HepG2 (cell line): ENCODE measurements around the gene LIM2. TPM values are rescaled to one million over a fixed set of nuclear protein-coding genes. Genes with fewer than 3 reads are reported as not detected.

ENCODE experiments used
- GFI1 ChIP-seq: sonication (generic); formaldehyde crosslinking; IDR thresholded peaks from 2 replicates; pipeline ENCODE4 v1.5.0; 2020; ENCODE audit warnings: missing genetic modification reagents, mild to moderate bottlenecking, borderline replicate concordance
- JDP2 ChIP-seq: sonication (generic); formaldehyde crosslinking; IDR thresholded peaks from 2 replicates; pipeline ENCODE4 v1.8.1; 2022; ENCODE audit warnings: missing genetic modification reagents, borderline replicate concordance
- KAT7 ChIP-seq: IDR thresholded peaks from 2 replicates; pipeline ENCODE4 v1.6.1; 2018; ENCODE audit warnings: borderline replicate concordance, missing compliant biosample characterization
- MIER3 ChIP-seq: IDR thresholded peaks from 2 replicates; pipeline ENCODE4 v1.6.1; 2016; ENCODE audit warnings: missing compliant biosample characterization, borderline replicate concordance
- NFKB2 ChIP-seq: sonication (generic); formaldehyde crosslinking; IDR thresholded peaks from 2 replicates; pipeline ENCODE4 v1.4.0; 2020; ENCODE audit warnings: missing genetic modification reagents, borderline replicate concordance
- NR2F1 ChIP-seq, 2 experiments: fragments of 450-650 bp in 1 of 2; formaldehyde crosslinking in 1 of 2; IDR thresholded peaks; 2 replicates each; pipeline versions ENCODE4 v1.5.0 to v1.6.1; 2016 to 2020; ENCODE audit warnings: mild to moderate bottlenecking in 1 of 2, missing compliant biosample characterization in 1 of 2, missing genetic modification reagents in 1 of 2, moderate library complexity in 1 of 2
- SMARCE1 ChIP-seq: fragments of 450-650 bp; IDR thresholded peaks from 2 replicates; pipeline ENCODE4 v1.6.1; 2017; ENCODE audit warnings: borderline replicate concordance
- TBX2 ChIP-seq: sonication (generic); formaldehyde crosslinking; IDR thresholded peaks from 2 replicates; pipeline ENCODE4 v1.5.0; 2020; ENCODE audit warnings: missing genetic modification reagents, mild to moderate bottlenecking, borderline replicate concordance
- ZBTB1 ChIP-seq: sonication (generic); formaldehyde crosslinking; IDR thresholded peaks from 2 replicates; pipeline ENCODE4 v1.4.0; 2020; ENCODE audit warnings: missing genetic modification reagents, borderline replicate concordance
- ZBTB7A ChIP-seq: sonication (generic); formaldehyde crosslinking; IDR thresholded peaks from 2 replicates; pipeline ENCODE4 v1.8.0; 2022; ENCODE audit warnings: mild to moderate bottlenecking, missing genetic modification reagents
- ZFP41 ChIP-seq: sonication (generic); formaldehyde crosslinking; IDR thresholded peaks from 2 replicates; pipeline ENCODE4 v1.4.0; 2020; ENCODE audit warnings: mild to moderate bottlenecking, missing genetic modification reagents, borderline replicate concordance
- ZKSCAN8 ChIP-seq: IDR thresholded peaks from 2 replicates; pipeline ENCODE4 v1.6.1; 2016; ENCODE audit warnings: borderline replicate concordance, missing genetic modification reagents, missing compliant biosample characterization
- ZNF3 ChIP-seq: IDR thresholded peaks from 2 replicates; pipeline ENCODE4 v1.7.0; 2017; ENCODE audit warnings: inconsistent platforms
- polyA plus RNA-seq, 8 experiments: library from polyadenylated mRNA; depleted of rRNA in 3 of 8; stranded (reverse) in 7 of 8; unstranded in 1 of 8; fragments of >200 nt; fragmentation: Illumina TruSeq in 4 of 8; extraction: Trizol in 4 of 8; gene quantifications; 2 replicates each; pipeline versions ENCODE4 v1.2.1 to v1.2.3, GENCODE V29; 2011 to 2016; ENCODE audit warnings: low read depth in 4 of 8, missing spikeins in 1 of 8, mixed read lengths in 1 of 8; ENCODE audit not compliant: insufficient read depth in 1 of 8
- total RNA-seq, 5 experiments: library from RNA; depleted of rRNA; stranded (reverse); fragments of >200 nt; fragmentation: Illumina TruSeq; extraction: Trizol; gene quantifications; 2 replicates each; pipeline ENCODE4 v1.2.3, GENCODE V29; 2016; ENCODE audit warnings: low read depth in 1 of 5
- TF ChIP-seq, protein P1 (sequence below): sonication (generic); formaldehyde crosslinking; IDR thresholded peaks from 2 replicates; pipeline ENCODE4 v1.4.0; 2020; ENCODE audit warnings: missing genetic modification reagents
- TF ChIP-seq, protein P2 (sequence below): sonication (generic); formaldehyde crosslinking; IDR thresholded peaks from 2 replicates; pipeline ENCODE4 v1.8.0; 2022; ENCODE audit warnings: missing genetic modification reagents, mild to moderate bottlenecking, inconsistent platforms, borderline replicate concordance
- TF ChIP-seq, protein P3 (sequence below): sonication (generic); formaldehyde crosslinking; IDR thresholded peaks from 2 replicates; pipeline ENCODE4 v1.4.0; 2020; ENCODE audit warnings: missing genetic modification reagents, mild to moderate bottlenecking, borderline replicate concordance
- TF ChIP-seq, protein P4 (sequence below): sonication (generic); formaldehyde crosslinking; IDR thresholded peaks from 2 replicates; pipeline ENCODE4 v1.4.0; 2020; ENCODE audit warnings: missing genetic modification reagents

LIM2 gene
- total and polyA plus RNA-seq, 2 of the 13 experiments (the other 11 are each of a cell fraction or from before 2014, with no cell fraction given), result 1.3 TPM; not detected in 1

DNA sequence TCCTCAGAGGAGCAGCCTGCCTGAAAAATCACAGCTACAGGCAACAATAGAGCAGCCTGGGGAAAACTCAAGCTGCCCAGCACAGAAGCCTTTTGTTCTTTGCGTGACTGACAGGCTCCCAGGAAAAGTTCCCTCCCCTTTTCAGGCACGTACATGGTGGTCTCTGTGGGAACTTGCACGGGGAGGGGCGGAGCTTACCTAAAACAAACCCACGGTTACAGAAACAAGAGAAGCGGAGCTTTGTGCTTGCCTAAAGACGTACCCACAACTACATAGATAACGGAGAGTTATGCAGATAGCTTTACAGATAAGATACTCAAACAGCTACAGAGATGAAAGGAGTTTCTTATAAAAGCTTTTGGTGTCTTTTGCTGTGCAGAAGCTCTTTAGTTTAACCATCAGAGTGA lies 33.0 kb downstream of the LIM2 start (continued):
- TF ChIP-seq ZKSCAN8 (CRISPR knock-in tag) (no peak; the same call in 1 of the 2 replicates), TBX2 (peak; percentile 57; the same call in 1 of the 2 replicates), ZBTB1 (CRISPR knock-in tag) (no peak), SMARCE1 (no peak), JDP2 (CRISPR knock-in tag) (no peak), NR2F1 (CRISPR knock-in tag; IDR thresholded peaks at IDR 0.05) (0 out of 4 replicates have a peak, but pooled peaks of 1 of the 2 experiments have one; percentile 34), ZFP41 (CRISPR knock-in tag) (no peak), NFKB2 (CRISPR knock-in tag) (no peak), ZBTB7A (CRISPR knock-in tag) (no peak; the same call in none of the 2 replicates), ZNF3 (CRISPR knock-in tag) (no peak), MIER3 (no peak; the same call in 1 of the 2 replicates), KAT7 (CRISPR knock-in tag) (no peak), GFI1 (peak; percentile 96)
- TF ChIP-seq, protein P1, sequence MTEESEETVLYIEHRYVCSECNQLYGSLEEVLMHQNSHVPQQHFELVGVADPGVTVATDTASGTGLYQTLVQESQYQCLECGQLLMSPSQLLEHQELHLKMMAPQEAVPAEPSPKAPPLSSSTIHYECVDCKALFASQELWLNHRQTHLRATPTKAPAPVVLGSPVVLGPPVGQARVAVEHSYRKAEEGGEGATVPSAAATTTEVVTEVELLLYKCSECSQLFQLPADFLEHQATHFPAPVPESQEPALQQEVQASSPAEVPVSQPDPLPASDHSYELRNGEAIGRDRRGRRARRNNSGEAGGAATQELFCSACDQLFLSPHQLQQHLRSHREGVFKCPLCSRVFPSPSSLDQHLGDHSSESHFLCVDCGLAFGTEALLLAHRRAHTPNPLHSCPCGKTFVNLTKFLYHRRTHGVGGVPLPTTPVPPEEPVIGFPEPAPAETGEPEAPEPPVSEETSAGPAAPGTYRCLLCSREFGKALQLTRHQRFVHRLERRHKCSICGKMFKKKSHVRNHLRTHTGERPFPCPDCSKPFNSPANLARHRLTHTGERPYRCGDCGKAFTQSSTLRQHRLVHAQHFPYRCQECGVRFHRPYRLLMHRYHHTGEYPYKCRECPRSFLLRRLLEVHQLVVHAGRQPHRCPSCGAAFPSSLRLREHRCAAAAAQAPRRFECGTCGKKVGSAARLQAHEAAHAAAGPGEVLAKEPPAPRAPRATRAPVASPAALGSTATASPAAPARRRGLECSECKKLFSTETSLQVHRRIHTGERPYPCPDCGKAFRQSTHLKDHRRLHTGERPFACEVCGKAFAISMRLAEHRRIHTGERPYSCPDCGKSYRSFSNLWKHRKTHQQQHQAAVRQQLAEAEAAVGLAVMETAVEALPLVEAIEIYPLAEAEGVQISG (CRISPR knock-in tag), result no peak
- TF ChIP-seq, protein P2, sequence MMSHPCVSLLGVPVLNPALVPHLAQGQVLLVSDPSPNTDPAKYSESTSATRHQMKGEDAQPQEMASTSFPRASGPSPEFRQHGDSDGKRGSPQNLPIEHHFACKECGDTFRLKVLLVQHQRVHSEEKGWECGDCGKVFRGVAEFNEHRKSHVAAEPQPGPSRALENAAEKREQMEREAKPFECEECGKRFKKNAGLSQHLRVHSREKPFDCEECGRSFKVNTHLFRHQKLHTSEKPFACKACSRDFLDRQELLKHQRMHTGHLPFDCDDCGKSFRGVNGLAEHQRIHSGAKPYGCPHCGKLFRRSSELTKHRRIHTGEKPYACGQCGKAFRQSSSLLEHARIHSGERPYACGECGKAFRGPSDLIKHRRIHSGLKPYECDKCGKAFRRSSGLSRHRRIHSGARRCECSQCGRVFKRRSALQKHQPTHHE, result no peak
- TF ChIP-seq, protein P3, sequence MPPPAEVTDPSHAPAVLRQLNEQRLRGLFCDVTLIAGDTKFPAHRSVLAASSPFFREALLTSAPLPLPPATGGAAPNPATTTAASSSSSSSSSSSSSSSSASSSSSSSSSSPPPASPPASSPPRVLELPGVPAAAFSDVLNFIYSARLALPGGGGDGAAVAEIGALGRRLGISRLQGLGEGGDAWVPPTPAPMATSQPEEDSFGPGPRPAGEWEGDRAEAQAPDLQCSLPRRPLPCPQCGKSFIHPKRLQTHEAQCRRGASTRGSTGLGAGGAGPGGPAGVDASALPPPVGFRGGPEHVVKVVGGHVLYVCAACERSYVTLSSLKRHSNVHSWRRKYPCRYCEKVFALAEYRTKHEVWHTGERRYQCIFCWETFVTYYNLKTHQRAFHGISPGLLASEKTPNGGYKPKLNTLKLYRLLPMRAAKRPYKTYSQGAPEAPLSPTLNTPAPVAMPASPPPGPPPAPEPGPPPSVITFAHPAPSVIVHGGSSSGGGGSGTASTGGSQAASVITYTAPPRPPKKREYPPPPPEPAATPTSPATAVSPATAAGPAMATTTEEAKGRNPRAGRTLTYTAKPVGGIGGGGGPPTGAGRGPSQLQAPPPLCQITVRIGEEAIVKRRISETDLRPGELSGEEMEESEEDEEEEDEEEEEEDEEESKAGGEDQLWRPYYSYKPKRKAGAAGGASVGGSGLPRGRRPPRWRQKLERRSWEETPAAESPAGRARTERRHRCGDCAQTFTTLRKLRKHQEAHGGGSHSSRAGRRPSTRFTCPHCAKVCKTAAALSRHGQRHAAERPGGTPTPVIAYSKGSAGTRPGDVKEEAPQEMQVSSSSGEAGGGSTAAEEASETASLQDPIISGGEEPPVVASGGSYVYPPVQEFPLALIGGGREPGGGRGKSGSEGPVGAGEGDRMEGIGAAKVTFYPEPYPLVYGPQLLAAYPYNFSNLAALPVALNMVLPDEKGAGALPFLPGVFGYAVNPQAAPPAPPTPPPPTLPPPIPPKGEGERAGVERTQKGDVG (CRISPR knock-in tag), result no peak
- TF ChIP-seq, protein P4, sequence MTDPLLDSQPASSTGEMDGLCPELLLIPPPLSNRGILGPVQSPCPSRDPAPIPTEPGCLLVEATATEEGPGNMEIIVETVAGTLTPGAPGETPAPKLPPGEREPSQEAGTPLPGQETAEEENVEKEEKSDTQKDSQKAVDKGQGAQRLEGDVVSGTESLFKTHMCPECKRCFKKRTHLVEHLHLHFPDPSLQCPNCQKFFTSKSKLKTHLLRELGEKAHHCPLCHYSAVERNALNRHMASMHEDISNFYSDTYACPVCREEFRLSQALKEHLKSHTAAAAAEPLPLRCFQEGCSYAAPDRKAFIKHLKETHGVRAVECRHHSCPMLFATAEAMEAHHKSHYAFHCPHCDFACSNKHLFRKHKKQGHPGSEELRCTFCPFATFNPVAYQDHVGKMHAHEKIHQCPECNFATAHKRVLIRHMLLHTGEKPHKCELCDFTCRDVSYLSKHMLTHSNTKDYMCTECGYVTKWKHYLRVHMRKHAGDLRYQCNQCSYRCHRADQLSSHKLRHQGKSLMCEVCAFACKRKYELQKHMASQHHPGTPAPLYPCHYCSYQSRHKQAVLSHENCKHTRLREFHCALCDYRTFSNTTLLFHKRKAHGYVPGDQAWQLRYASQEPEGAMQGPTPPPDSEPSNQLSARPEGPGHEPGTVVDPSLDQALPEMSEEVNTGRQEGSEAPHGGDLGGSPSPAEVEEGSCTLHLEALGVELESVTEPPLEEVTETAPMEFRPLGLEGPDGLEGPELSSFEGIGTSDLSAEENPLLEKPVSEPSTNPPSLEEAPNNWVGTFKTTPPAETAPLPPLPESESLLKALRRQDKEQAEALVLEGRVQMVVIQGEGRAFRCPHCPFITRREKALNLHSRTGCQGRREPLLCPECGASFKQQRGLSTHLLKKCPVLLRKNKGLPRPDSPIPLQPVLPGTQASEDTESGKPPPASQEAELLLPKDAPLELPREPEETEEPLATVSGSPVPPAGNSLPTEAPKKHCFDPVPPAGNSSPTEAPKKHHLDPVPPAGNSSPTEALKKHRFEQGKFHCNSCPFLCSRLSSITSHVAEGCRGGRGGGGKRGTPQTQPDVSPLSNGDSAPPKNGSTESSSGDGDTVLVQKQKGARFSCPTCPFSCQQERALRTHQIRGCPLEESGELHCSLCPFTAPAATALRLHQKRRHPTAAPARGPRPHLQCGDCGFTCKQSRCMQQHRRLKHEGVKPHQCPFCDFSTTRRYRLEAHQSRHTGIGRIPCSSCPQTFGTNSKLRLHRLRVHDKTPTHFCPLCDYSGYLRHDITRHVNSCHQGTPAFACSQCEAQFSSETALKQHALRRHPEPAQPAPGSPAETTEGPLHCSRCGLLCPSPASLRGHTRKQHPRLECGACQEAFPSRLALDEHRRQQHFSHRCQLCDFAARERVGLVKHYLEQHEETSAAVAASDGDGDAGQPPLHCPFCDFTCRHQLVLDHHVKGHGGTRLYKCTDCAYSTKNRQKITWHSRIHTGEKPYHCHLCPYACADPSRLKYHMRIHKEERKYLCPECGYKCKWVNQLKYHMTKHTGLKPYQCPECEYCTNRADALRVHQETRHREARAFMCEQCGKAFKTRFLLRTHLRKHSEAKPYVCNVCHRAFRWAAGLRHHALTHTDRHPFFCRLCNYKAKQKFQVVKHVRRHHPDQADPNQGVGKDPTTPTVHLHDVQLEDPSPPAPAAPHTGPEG, result no peak
